HG03159 (cell line): ENCODE measurements around the gene TOP2A.

Experiments used
- ATAC-seq: cut with Tn5 transposase; IDR thresholded peaks from one replicate; pipeline ENCODE4 v1.9.1; 2021; ENCODE audit warnings: mild to moderate bottlenecking, moderate library complexity; ENCODE audit not compliant: unreplicated experiment

The TOP2A gene

GRCh38 chr17:40361925-40362695 lies 55.6 kb downstream of the TOP2A start:
- peak; percentile 7 for ATAC-seq

- ATAC-seq = no peak
Observed at GRCh38 chr17:40361063-40361924, 56.4 kb downstream of the TOP2A start.

- ATAC-seq = no peak
Observed at GRCh38 chr17:40360091-40360490, 57.6 kb downstream of the TOP2A start.

- ATAC-seq = no peak
Observed at GRCh38 chr17:40358323-40359038, 59.2 kb downstream of the TOP2A start.

GRCh38 chr17:40356990-40357881 lies 60.5 kb downstream of the TOP2A start:
- no peak for ATAC-seq

- ATAC-seq = no peak
Observed at GRCh38 chr17:40355804-40356758, 61.6 kb downstream of the TOP2A start.

GRCh38 chr17:40355123-40355803 lies 62.4 kb downstream of the TOP2A start:
- no peak for ATAC-seq

- no peak for ATAC-seq
Observed at GRCh38 chr17:40354221-40355122, 63.2 kb downstream of the TOP2A start.

GRCh38 chr17:40352779-40353394 lies 64.8 kb downstream of the TOP2A start:
- ATAC-seq = no peak

GRCh38 chr17:40352237-40352778 lies 65.4 kb downstream of the TOP2A start:
- no peak for ATAC-seq

- no peak for ATAC-seq
Observed at GRCh38 chr17:40351359-40352236, 66.1 kb downstream of the TOP2A start.

GRCh38 chr17:40350689-40351358 lies 66.9 kb downstream of the TOP2A start:
- no peak for ATAC-seq

- ATAC-seq = no peak
Observed at GRCh38 chr17:40349895-40350688, 67.6 kb downstream of the TOP2A start.

- no peak for ATAC-seq
Observed at GRCh38 chr17:40349477-40349894, 68.2 kb downstream of the TOP2A start.
